Measurements from ENCODE around the gene ABCB8. TPM values are rescaled to one million over a fixed set of nuclear protein-coding genes. Genes with fewer than 3 reads are reported as not detected.

ABCB8 gene
- total and polyA plus RNA-seq, 9 of the 15 experiments (the other 6 are each of a cell fraction or from before 2014, with no cell fraction given): 7.6 to 106 (median 36.3) TPM

DNA sequence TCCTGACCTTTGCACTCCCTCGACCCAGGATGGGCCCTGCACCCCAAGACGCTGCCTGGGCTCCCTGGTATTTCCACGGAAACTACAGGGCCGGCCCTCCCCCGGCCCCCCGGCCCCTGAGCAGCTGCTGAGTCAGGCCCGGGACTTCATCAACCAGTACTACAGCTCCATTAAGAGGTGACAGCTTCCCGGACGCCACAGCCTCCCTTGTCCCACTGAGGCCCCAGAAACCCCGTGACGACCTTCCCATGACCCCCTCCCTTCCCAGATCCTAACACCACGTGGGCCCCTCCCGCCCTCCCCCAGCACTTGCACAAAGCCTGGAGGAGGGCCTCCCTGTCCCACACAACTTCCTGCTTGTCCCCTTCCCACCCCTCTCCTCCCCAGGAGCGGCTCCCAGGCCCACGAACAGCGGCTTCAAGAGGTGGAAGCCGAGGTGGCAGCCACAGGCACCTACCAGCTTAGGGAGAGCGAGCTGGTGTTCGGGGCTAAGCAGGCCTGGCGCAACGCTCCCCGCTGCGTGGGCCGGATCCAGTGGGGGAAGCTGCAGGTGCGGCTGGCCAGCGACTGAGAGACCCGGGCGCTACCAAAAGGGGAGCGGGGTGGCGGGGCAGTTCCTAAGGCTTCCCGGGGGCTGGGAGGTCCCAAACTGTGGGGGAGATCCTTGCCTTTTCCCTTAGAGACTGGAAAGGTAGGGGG lies 31.7 kb upstream of the ABCB8 start (continued):
- TF ChIP-seq BCOR (IDR thresholded peaks at IDR 0.05): no peak
- TF ChIP-seq ETS1 (conservative IDR thresholded peaks at IDR 0.05; ENCODE audit: control insufficient read depth, low read depth, low read length): no peak
- TF ChIP-seq, protein P1, sequence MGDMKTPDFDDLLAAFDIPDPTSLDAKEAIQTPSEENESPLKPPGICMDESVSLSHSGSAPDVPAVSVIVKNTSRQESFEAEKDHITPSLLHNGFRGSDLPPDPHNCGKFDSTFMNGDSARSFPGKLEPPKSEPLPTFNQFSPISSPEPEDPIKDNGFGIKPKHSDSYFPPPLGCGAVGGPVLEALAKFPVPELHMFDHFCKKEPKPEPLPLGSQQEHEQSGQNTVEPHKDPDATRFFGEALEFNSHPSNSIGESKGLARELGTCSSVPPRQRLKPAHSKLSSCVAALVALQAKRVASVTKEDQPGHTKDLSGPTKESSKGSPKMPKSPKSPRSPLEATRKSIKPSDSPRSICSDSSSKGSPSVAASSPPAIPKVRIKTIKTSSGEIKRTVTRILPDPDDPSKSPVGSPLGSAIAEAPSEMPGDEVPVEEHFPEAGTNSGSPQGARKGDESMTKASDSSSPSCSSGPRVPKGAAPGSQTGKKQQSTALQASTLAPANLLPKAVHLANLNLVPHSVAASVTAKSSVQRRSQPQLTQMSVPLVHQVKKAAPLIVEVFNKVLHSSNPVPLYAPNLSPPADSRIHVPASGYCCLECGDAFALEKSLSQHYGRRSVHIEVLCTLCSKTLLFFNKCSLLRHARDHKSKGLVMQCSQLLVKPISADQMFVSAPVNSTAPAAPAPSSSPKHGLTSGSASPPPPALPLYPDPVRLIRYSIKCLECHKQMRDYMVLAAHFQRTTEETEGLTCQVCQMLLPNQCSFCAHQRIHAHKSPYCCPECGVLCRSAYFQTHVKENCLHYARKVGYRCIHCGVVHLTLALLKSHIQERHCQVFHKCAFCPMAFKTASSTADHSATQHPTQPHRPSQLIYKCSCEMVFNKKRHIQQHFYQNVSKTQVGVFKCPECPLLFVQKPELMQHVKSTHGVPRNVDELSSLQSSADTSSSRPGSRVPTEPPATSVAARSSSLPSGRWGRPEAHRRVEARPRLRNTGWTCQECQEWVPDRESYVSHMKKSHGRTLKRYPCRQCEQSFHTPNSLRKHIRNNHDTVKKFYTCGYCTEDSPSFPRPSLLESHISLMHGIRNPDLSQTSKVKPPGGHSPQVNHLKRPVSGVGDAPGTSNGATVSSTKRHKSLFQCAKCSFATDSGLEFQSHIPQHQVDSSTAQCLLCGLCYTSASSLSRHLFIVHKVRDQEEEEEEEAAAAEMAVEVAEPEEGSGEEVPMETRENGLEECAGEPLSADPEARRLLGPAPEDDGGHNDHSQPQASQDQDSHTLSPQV (IDR thresholded peaks at IDR 0.05): 0 out of 2 replicates have a peak, but pooled peaks have one; percentile 36
- no peak for TF ChIP-seq SIN3B (IDR thresholded peaks at IDR 0.05; ENCODE audit: low read depth)
- no peak for TF ChIP-seq MITF (IDR thresholded peaks at IDR 0.05)
- no peak for TF ChIP-seq BRD4 (IDR thresholded peaks at IDR 0.05)
- TF ChIP-seq ZNF561 (CRISPR knock-in tag; conservative IDR thresholded peaks at IDR 0.05): no peak
- TF ChIP-seq ZNF408 (CRISPR knock-in tag; IDR thresholded peaks at IDR 0.05; ENCODE audit: low read depth): no peak
- peak; percentile 66 for TF ChIP-seq EGR1 (conservative IDR thresholded peaks at IDR 0.05)
- TF ChIP-seq TARDBP (IDR thresholded peaks at IDR 0.05): no peak
- peak in 1 of 2 experiments; percentile 84; a peak in 2 of 4 replicates for TF ChIP-seq NONO (IDR thresholded peaks at IDR 0.05; ENCODE audit: low read depth in 2 of 2, low read length in 1 of 2)
- TF ChIP-seq GABPB1 (CRISPR knock-in tag; IDR thresholded peaks at IDR 0.05): no peak
- TF ChIP-seq MTA3 (IDR thresholded peaks at IDR 0.05; ENCODE audit: borderline replicate concordance): peak; percentile 26; the same call in 1 of the 2 replicates
- no peak for TF ChIP-seq ZNF124 (CRISPR knock-in tag; IDR thresholded peaks at IDR 0.05)
- peak; percentile 28; the same call in 1 of the 2 replicates for TF ChIP-seq ELF1 (tag; IDR thresholded peaks at IDR 0.05)
- TF ChIP-seq ZNF764 (CRISPR knock-in tag; IDR thresholded peaks at IDR 0.05; ENCODE audit: low read depth): no peak
- no peak for TF ChIP-seq ERF (CRISPR knock-in tag; IDR thresholded peaks at IDR 0.05)
- no peak for TF ChIP-seq TCF7 (IDR thresholded peaks at IDR 0.05; ENCODE audit: borderline replicate concordance)
- peak; percentile 39; the same call in 1 of the 2 replicates for TF ChIP-seq GABPA (tag; conservative IDR thresholded peaks at IDR 0.05; ENCODE audit: low read depth)
- TF ChIP-seq, protein P2, sequence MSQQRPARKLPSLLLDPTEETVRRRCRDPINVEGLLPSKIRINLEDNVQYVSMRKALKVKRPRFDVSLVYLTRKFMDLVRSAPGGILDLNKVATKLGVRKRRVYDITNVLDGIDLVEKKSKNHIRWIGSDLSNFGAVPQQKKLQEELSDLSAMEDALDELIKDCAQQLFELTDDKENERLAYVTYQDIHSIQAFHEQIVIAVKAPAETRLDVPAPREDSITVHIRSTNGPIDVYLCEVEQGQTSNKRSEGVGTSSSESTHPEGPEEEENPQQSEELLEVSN (IDR thresholded peaks at IDR 0.05; ENCODE audit: borderline replicate concordance in 1 of 2, extremely low read depth in 1 of 2, insufficient read depth in 1 of 2, insufficient read length in 1 of 2, low read depth in 1 of 2, low read length in 1 of 2, poor library complexity in 1 of 2, severe bottlenecking in 1 of 2): peak in 1 of 2 experiments; percentile 13

Data from K562 (cell line).